Panc1 (cell line): Measurements from ENCODE around the gene CABLES2. TPM values are rescaled to one million over a fixed set of nuclear protein-coding genes. Genes with fewer than 3 reads are reported as not detected.

Source experiments
- ATAC-seq: fragments of 200-7000 bp; cut with Tn5 transposase; 2 replicates; pipeline ENCODE4 v1.9.1; 2020; ENCODE audit warnings: mild to moderate bottlenecking, moderate library complexity
- BruUV-seq: library from RNA; stranded (reverse); fragments of 400-500 nt; replicated peaks from 2 replicates; lab custom pipeline; 2021; lab: Mats Ljungman, UMichigan
- CTCF ChIA-PET: fragments of 300-600 bp; sonication (Branson Sonifier 250); formaldehyde crosslinking; loops from one replicate; lab custom pipeline; 2022; ENCODE audit warnings: antibody characterized with exemption; lab: Charles Lee
- POLR2A ChIA-PET: fragments of 300-600 bp; sonication (Branson Sonifier 250); formaldehyde crosslinking; loops from one replicate; lab custom pipeline; 2022; ENCODE audit warnings: antibody characterized with exemption; lab: Charles Lee
- DNase-seq: peaks from one replicate; pipeline ENCODE4 v3.0.0-alpha.2; 2010; ENCODE audit warnings: low read depth, low spot score
- H3K27ac ChIP-seq: 2 replicates; pipeline ENCODE4 v1.5.1; 2011; ENCODE audit warnings: mild to moderate bottlenecking, low read length, inconsistent platforms
- H3K27me3 ChIP-seq: fragments of 200-500 bp; sonication (Bioruptor generic); 2 replicates; pipeline ENCODE4 v1.6.0; 2014; ENCODE audit warnings: low read length, inconsistent platforms; ENCODE audit not compliant: control insufficient read depth, insufficient read depth
- H3K36me3 ChIP-seq: fragments of 200-500 bp; sonication (Bioruptor generic); 2 replicates; pipeline ENCODE4 v1.5.1; 2014; ENCODE audit warnings: inconsistent platforms, mild to moderate bottlenecking, low read length, moderate library complexity; ENCODE audit not compliant: control insufficient read depth, insufficient read depth
- H3K4me1 ChIP-seq: 2 replicates; pipeline ENCODE4 v1.5.1; 2011; ENCODE audit warnings: inconsistent platforms, mild to moderate bottlenecking, low read length, moderate library complexity; ENCODE audit not compliant: control insufficient read depth, insufficient read depth
- H3K4me3 ChIP-seq, 2 experiments: 2 replicates each; pipeline ENCODE4 v1.5.1; 2011 to 2012; ENCODE audit warnings: low read depth in 2 of 2, low read length in 2 of 2, mild to moderate bottlenecking in 2 of 2, inconsistent platforms in 1 of 2, moderate library complexity in 1 of 2
- H3K9me3 ChIP-seq: fragments of 200-500 bp; sonication (Bioruptor generic); 2 replicates; pipeline ENCODE4 v1.5.1; 2014; ENCODE audit warnings: low read depth, mild to moderate bottlenecking, inconsistent platforms, low read length, moderate library complexity; ENCODE audit not compliant: control insufficient read depth, insufficient read depth
- POLR2AphosphoS5 ChIP-seq: IDR thresholded peaks from 2 replicates; pipeline ENCODE4 v1.6.1; 2012; ENCODE audit warnings: mild to moderate bottlenecking, low read depth, low read length, moderate library complexity
- SIN3A ChIP-seq: IDR thresholded peaks from 2 replicates; pipeline ENCODE4 v1.6.1; 2012; ENCODE audit warnings: low read depth, mild to moderate bottlenecking, low read length, moderate library complexity, borderline replicate concordance; ENCODE audit not compliant: insufficient read depth
- TCF7L2 ChIP-seq: IDR thresholded peaks from 2 replicates; pipeline ENCODE4 v1.6.1; 2011; ENCODE audit warnings: mild to moderate bottlenecking, low read depth, low read length, inconsistent platforms
- in situ Hi-C: cut with HindIII; loops from 2 replicates; pipeline ENCODE4 v1.10.0; 2016; ENCODE audit warnings: low sequenced_read_pairs, low pct_unique_long_range_greater_than_20kb
- intact Hi-C: fragments of 100-400 bp; cut with micrococcal nuclease; formaldehyde crosslinking; loops from one replicate; pipeline ENCODE4 v1.10.0; 2022; ENCODE audit not compliant: unreplicated experiment
- total RNA-seq: library from RNA; stranded (reverse); gene quantifications from one replicate; pipeline ENCODE4 v1.2.1, GENCODE V29; 2021; ENCODE audit not compliant: unreplicated experiment
- TF ChIP-seq, protein P1 (sequence below), 2 experiments: IDR thresholded peaks; 2 replicates each; pipeline ENCODE4 v1.6.1; 2011 to 2012; ENCODE audit warnings: low read depth in 2 of 2, control low read depth in 1 of 2, low read length in 1 of 2, mild to moderate bottlenecking in 1 of 2, moderate library complexity in 1 of 2; ENCODE audit not compliant: insufficient read depth in 1 of 2
- TF ChIP-seq, protein P2 (sequence below): fragments of 450-650 bp; IDR thresholded peaks from 2 replicates; pipeline ENCODE4 v1.5.1; 2017; ENCODE audit warnings: mild to moderate bottlenecking

Gene CABLES2
- total RNA-seq, 1 experiment from 2014 or later = 9.8 TPM

GRCh38 chr20:62381202-62381797 lies 25.8 kb downstream of the CABLES2 start:
- ChIA-PET POLR2A (no interaction called here), CTCF (no interaction called here)
- ATAC-seq (peak; percentile 11; the same call in 1 of the 2 replicates), DNase-seq (no peak)
- H3K4me1 ChIP-seq = peaks cover 43% of the 10 kb centered on the region
- peaks cover 2% of the 10 kb centered on the region; the same call in 1 of the 2 replicates for H3K36me3 ChIP-seq
- in situ Hi-C loops (no loop called here), intact Hi-C loops (loop anchor here (5.0 kb wide), 2 partner anchors 39 to 79 kb away; partner anchors contain the start of gene ADRM1)
- TF ChIP-seq POLR2AphosphoS5 (peak; percentile 40; the same call in 1 of the 2 replicates), SIN3A (no peak)
- H3K4me3 ChIP-seq = no peak overlapping the region
- H3K9me3 ChIP-seq = no peaks in the 10 kb centered on the region
- no peaks in the 10 kb centered on the region for H3K27me3 ChIP-seq
- no TSS peak for BruUV-seq
- H3K27ac ChIP-seq = peak overlapping the region; percentile 69

DNA sequence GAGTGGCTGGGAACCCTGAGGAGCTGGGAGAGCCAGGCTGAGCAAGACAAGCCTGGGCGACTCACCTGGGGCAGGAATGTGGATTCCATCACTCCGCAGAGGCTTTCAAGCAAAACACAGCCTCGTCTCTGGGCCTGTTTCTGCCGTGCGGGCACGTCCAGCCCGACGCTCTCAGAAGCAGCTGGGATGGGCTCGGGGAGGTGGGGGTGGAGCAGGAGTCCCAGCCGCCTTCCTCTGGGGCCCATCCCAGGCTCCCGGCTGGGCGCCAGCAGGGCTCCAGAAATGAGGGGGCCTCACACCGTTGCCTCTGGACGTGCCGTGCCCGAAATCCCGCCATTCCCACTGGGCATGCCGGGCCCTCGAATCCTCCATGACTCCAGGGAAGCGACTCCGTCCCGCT lies 28.9 kb downstream of the CABLES2 start:
- DNase-seq (no peak), ATAC-seq (no peak)
- Histone ChIP-seq H3K27ac (peak overlapping the region; percentile 59), H3K9me3 (no peaks in the 10 kb centered on the region), H3K4me3 (no peak overlapping the region), H3K36me3 (no peaks in the 10 kb centered on the region), H3K4me1 (peaks cover 60% of the 10 kb centered on the region), H3K27me3 (no peaks in the 10 kb centered on the region)
- in situ Hi-C loops = no loop called here
- TF ChIP-seq SIN3A (no peak), TCF7L2 (no peak), POLR2AphosphoS5 (no peak)
- TF ChIP-seq, protein P1, sequence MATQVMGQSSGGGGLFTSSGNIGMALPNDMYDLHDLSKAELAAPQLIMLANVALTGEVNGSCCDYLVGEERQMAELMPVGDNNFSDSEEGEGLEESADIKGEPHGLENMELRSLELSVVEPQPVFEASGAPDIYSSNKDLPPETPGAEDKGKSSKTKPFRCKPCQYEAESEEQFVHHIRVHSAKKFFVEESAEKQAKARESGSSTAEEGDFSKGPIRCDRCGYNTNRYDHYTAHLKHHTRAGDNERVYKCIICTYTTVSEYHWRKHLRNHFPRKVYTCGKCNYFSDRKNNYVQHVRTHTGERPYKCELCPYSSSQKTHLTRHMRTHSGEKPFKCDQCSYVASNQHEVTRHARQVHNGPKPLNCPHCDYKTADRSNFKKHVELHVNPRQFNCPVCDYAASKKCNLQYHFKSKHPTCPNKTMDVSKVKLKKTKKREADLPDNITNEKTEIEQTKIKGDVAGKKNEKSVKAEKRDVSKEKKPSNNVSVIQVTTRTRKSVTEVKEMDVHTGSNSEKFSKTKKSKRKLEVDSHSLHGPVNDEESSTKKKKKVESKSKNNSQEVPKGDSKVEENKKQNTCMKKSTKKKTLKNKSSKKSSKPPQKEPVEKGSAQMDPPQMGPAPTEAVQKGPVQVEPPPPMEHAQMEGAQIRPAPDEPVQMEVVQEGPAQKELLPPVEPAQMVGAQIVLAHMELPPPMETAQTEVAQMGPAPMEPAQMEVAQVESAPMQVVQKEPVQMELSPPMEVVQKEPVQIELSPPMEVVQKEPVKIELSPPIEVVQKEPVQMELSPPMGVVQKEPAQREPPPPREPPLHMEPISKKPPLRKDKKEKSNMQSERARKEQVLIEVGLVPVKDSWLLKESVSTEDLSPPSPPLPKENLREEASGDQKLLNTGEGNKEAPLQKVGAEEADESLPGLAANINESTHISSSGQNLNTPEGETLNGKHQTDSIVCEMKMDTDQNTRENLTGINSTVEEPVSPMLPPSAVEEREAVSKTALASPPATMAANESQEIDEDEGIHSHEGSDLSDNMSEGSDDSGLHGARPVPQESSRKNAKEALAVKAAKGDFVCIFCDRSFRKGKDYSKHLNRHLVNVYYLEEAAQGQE (IDR thresholded peaks at IDR 0.05; ENCODE audit: insufficient read depth in 1 of 2, low read depth in 2 of 2, low read length in 1 of 2) = no peak
- TF ChIP-seq, protein P2, sequence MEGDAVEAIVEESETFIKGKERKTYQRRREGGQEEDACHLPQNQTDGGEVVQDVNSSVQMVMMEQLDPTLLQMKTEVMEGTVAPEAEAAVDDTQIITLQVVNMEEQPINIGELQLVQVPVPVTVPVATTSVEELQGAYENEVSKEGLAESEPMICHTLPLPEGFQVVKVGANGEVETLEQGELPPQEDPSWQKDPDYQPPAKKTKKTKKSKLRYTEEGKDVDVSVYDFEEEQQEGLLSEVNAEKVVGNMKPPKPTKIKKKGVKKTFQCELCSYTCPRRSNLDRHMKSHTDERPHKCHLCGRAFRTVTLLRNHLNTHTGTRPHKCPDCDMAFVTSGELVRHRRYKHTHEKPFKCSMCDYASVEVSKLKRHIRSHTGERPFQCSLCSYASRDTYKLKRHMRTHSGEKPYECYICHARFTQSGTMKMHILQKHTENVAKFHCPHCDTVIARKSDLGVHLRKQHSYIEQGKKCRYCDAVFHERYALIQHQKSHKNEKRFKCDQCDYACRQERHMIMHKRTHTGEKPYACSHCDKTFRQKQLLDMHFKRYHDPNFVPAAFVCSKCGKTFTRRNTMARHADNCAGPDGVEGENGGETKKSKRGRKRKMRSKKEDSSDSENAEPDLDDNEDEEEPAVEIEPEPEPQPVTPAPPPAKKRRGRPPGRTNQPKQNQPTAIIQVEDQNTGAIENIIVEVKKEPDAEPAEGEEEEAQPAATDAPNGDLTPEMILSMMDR = no peak
- ChIA-PET CTCF (interaction anchor here (1.7 kb wide), 1 partner anchor 10 kb away, joined by 5 read pairs; no protein-coding TSS in a partner anchor), POLR2A (interaction anchor here (0.7 kb wide), 1 partner anchor 13 kb away, joined by 3 read pairs; no protein-coding TSS in a partner anchor)
- BruUV-seq = no TSS peak
- intact Hi-C loops = no loop called here

- Histone ChIP-seq H3K9me3 (no peaks in the 10 kb centered on the region), H3K36me3 (no peaks in the 10 kb centered on the region), H3K4me1 (peaks cover 57% of the 10 kb centered on the region), H3K4me3 (no peak overlapping the region), H3K27ac (peak overlapping the region; percentile 86), H3K27me3 (no peaks in the 10 kb centered on the region)
- ATAC-seq (no peak), DNase-seq (no peak)
- intact Hi-C loops (no loop called here), in situ Hi-C loops (no loop called here)
- no TSS peak for BruUV-seq
- ChIA-PET POLR2A (no interaction called here), CTCF (interaction anchor here (1.7 kb wide), 1 partner anchor 9 kb away, joined by 5 read pairs; no protein-coding TSS in a partner anchor)
- TF ChIP-seq POLR2AphosphoS5 (peak; percentile 24; the same call in 1 of the 2 replicates), TCF7L2 (no peak)
Measured at GRCh38 chr20:62377615-62378178, 29.4 kb downstream of the CABLES2 start.
